ENCODE data around the gene NMT1.

DNA sequence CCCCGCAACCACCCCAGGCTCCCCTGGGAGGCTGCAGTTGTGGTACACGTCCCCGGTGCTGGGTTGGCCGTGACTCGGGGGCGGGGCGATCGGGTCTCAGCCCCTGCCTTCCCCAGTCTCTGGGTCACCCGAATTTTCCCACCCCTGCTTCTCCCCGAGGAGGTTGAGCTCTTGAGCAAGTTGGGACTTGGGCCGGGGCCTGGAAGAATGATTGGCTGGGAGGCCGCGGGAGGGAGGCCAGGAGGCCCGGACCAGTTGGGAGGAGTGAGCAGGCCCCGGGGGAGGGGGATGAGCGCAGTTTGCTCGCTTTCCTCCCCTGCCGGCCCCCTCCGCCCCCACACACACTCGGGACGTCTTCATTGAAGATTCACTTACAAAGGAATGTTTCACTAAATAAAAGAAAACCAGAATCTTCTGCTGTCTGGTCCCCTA, 82.7 kb downstream of the NMT1 start:
- TF ChIP-seq YY1 (IDR thresholded peaks at IDR 0.05; ENCODE audit: insufficient read depth, insufficient read length): no peak
- no peak for TF ChIP-seq ZNF274 (IDR thresholded peaks at IDR 0.05; ENCODE audit: low read depth, low read length)

All from NT2/D1 (cell line).